NOMO-1 treated with dmso at 0.1 percent for 144 hours (cell line): ENCODE measurements around the gene TREH.
"Not testable (repeated sequence)": the region's sequence is repeated elsewhere in the genome, so short reads cannot be mapped to it uniquely, and the experiment has no call there.

Experiments used
- DNase-seq: peaks from one replicate; lab custom pipeline; 2025; ENCODE audit not compliant: unreplicated experiment; lab: John Stamatoyannopoulos, UW

The TREH gene

DNA sequence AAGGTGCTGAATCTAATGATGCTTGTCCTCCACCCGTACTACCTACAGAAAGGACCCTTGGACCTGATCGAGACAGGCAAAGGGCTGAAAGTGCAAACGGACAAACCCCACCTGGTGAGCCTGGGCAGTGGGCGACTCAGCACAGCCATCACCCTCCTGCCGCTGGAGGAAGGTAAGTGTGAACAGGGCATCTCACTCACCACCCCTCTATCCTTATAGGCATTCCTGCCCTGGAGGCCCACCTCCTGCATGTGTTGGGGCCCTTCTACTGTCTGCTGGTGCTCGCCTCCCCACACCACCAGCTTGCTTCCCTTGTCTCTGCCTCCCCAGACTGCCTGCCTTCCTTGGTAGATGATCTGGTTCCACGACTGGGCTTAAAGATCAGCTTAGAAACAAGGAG is 64.9 kb downstream of the TREH start:
- no peak for DNase-seq

DNA sequence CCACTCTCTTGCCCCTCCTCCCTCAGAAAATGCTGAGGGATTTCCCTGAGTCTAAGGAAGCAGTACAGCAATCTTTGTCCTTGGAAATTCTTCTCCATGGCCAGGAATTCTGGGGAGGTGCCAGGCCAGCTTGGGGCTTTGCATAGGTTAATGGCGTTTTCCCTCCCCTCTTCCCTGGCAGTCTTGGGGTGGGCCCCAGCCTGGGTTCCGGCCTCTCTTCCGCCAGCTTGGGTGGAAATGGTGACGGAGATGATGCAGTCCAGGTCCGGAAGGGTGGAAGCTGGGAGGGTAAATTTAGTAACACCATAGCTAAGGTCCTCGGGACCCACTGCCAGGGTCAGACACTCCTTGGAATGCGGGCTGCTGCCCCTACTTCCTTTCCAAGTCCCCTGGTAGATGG is 67.1 kb downstream of the TREH start:
- DNase-seq: no peak

DNA sequence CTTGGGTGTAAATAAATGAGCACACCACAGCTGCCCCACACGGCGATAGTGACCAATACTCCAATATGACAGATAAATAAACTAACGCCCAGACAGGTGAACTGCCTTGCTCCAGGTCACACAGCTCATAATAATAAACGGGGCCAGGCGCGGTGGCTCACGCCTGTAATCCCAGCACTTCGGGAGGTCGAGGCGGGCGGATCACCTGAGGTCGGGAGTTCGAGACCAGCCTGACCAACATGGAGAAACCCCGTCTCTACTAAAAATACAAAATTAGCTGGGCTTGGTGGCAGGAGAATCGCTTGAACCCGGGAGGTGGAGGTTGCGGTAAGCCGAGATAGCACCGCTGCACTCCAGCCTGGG is 68.0 kb downstream of the TREH start:
- DNase-seq: not testable (repeated sequence)

DNA sequence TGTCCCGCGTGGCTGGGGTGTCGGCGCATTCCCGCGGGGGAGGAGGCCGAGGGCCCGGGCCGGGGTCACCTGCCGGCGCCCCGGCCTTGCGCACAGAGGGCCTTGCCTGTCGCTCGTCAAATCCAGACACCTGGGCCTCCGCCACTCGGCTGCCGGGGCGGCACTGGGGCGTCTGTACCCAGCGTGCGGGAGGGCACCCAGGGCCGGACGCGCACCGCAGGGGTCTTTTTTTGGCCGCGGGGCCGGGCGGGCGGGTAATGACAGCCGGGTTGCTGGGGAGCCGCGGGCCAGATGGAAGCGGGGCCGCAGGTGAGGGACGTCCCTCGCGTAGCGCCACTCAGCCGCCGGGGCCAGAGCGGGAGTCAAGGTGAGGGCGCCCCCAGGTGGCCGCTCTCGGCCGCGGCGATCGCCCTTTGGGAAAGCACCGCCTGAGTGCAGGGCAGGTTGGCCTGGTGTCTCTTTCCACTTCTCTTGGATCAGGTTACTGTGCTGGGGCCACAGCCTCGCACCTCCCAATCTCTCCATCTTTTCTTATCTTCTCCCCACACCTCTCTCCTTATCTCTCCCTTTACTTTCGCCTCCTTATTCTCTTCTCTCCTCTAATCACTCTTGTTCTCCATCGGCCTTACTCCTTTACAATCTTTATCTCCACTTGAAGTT is 68.5 kb downstream of the TREH start:
- peak; percentile 32 for DNase-seq

DNA sequence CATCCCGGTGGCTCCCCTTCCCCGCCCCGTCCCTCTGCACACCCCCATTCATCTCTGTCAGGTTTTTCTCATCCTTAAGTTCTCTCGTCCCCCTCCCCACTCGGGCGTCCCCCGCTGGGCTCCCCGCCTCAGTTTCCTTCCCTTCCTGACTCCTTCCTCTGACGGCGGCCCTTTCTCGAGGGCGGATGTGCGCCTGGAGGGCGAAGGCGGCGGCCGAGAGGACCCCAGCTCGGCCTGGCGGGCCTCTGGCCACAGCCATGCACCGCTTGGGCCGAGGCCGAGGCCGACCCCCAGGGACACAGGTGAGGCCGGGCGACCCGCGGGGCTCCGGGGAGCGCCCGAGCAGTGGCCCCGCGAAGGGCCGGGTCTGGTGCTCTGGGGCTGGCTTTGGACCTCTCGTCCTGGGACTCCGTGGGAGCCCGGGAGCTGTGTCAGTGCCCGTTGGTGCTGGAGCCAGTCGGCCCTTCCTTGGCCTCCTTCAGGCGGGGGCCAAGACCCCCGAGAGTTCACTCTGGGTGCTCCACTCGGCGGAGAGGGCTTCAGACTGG is 69.2 kb downstream of the TREH start:
- DNase-seq: no peak

DNA sequence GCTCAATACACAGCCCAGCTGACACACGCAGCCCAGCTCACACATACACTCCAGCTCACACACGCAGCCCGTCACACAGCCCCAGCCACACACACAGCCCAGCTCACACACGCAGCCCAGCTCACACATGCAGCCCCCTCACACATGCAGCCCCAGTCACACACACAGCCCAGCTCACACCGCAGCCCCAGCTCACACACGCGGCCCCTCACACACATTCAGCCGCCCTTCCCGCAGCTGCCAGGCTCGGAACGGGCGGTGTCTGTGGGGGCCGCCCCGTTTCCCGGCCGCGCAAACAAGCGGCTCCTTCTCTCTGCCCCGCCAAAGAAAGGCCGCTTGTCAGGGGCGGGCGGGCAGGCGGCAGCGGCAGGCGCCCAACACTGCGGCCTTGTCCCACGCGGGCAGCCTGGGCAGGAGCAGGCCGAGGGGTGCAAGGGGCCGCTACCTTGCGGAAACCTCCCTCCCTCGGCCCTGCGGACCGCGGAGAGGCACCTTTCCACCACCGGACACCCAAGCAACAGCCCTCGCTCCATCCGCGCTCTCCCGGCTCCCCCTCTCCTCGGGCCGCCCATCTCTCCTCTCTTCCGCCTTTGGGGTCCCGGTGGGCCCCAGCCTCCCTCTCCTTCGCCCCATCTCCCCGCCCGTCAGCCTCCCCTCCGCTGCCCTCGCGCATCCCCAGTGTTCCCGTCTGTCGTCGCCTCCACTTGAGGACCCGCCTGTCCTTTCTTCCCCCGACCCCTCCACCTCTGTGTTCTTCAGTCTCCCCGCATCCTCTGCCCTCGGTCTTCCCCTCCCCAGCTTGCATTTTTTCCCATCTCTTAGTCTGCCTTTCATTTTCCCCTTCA is 69.8 kb downstream of the TREH start:
- DNase-seq: no peak

DNA sequence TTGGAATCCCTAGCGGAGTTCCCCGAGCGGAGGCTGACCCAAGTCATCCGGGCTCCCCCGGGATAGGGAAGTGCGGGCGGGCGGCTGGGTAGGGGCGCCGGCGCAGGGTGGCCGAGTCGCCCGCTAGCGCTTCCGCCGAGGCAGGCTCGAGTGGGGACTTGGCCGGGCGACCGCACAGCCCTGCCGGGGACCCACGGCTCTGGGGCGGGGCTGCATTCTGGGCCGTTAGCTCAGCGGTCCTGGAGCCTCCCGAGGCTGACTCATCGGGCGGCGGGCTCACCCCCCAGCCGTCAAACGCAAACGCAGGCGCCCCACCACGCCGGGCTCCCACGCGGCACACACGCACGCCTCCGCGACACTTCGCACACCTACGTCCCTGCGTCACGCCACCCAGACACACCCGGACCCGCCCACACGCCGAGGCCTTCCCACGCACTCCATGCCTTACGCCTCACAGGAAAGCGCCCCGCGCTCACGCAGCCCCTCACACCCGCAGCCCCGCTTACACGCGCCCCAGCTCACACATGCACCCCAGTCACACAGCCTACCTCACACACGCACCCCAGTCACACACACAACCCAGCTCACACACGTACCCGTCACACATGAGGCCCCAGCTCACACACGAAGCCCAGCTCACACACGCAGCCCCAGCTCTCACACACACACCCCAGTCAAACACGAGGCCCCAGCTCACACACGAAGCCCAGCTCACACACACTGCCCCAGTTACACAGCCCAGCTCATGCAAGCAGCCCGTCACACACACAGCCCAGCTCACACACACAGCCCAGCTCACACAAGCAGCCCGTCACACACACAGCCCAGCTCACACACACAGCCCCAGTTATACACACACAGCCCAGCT is 70.9 kb downstream of the TREH start:
- no peak for DNase-seq

DNA sequence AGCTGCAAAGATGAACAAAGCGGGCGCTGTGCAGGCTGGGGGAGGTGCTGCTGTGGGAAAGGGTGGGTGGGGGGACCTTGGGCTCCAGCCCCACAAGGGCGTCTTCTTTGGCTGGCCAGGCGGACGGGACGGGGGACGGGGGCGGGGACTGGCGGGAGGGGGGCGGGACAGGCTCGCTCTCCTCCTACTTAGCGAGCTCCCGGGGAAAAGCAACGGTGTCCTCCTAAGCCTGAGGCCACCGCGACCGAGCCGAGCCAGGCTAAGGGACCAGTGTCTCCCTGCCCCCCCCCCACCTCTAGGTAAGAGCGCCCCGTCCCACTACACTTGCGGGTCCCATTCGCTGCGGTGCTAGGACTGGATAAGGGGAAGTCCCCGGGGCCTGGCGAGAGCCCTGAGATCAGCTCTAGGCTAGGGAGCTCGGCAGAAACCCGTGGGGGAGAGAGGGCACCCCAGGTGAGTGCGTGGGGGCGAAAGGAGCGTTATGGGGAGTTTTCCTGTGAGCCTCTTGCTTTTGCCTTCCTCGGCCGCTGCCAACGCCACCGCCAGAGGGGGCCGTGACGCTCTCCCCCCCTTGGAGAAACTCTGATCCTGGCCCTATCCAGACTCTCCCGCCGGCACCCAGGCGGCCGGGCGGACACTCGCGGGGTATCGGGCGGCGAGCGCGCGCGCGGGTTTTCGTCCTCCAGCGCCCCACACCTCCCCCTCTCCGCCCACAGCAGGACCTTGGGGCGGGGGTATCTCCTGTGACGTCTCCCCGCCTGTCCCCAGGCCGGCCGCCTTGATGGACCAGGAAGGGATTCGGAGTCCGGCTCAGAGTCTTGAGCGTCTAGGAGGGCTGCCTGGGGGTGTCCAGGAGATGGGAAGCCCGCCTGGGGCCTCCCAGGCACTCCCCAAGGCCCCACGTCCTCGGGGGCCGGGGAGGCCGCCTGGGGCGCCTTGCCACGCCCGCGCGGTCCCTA is 71.8 kb downstream of the TREH start, which contains the start of gene PHLDB1:
Gene PHLDB1 (plus strand): TSS at position 215 of the 959 bp plus-strand sequence. CDS start 6,222 bp downstream, outside the sequence.
- no peak for DNase-seq
